ENCODE measurements around the gene MAPK12.

MAPK12 gene

DNA sequence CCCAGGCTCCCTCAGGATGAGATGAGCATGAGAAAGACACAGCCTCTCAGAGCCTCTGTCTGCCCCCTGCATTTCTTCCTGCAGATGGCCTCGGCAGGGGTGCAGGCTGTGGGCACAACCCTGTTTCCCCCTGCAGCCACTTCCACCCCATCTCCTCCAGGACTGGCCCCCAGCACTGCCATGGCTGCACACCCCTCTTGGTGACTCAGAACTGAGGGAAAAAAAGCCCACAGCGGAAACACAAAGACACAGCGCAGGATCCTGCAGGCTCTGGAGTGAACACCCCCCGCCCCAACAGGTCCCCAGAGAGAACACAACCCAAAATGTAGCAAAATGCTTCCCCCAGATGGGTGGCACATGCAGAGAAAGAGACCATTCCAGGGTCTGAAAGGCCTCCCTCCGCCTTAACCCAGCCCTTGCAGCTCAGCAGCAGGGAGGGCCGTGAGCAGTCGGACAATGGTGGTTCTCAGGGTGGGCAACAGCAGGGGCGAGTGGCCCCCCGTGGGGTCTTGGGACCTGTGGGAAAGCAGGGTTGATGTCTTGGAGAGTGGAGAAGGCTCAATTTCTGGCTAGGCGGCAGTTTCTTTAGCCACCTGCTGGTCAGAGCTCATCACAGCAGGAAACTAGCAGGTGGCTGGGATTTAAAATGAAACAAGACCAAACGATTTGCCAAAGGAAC is 24.6 kb downstream of the MAPK12 start:
- DNase-seq (ENCODE audit: insufficient read length, low spot score) (no peak), FAIRE-seq (no peak)

- FAIRE-seq (no peak), DNase-seq (ENCODE audit: insufficient read length, low spot score) (no peak)
Observed at GRCh38 chr22:50233223-50233622, 28.3 kb downstream of the MAPK12 start.

DNA sequence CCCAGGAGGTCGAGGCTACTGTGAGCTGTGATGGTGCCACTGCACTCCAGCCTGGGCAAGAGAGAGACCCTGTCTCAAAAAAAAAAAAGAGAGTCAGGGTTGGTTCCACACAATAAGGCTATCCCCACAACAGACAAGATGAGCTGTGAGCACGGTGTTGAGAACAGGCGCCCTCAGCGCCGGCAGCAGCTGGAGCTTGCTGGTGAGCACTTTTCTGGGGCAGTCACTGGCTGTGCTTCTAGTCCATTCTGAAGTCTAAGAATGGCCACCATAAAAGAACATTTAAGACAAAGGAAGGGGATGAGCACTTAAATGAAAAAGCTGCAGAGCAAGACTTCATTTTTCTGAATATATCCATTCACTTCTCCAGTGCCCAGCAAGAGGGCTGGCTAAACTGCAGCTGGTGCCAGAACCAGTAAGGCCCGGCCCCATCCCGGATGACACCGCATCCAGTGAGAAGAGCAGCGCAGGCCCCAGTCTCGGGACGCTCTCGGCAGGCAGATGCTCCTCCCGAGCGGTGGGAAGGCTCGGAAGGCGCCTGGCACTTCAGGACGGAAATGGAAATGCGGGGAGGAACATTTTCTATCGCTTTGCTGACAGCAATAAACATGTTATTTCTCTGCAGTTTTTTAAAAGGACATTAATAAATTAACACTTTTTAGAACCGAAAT is 28.9 kb downstream of the MAPK12 start:
- FAIRE-seq (no peak), DNase-seq (ENCODE audit: insufficient read length, low spot score) (no peak)

DNA sequence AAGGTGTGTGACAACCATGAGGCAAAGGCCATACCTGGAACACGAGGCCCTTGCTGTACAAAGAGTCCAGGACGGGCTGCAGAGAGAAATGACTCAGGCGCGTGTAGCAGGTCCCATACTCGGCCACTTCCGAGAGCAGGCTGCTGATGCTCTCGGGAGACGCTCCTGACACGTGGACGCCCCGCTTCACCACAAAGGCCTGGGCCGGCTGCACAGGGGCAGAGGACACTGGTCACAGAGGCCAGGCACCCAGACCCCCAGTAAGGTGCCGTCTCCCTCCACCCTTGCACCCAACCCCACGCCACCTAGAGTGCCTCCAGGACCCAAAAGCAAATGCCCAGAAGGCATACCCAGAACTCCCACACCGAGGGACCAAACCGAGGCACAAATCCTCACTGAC is 32.1 kb downstream of the MAPK12 start:
- DNase-seq (ENCODE audit: insufficient read length, low spot score) (no peak), FAIRE-seq (no peak)

- DNase-seq (ENCODE audit: insufficient read length, low spot score) (no peak), FAIRE-seq (no peak)
Observed at GRCh38 chr22:50228366-50228765, 33.1 kb downstream of the MAPK12 start.

GRCh38 chr22:50227579-50228215 is 33.8 kb downstream of the MAPK12 start:
- DNase-seq (ENCODE audit: insufficient read length, low spot score) = no peak
- FAIRE-seq = no peak

GRCh38 chr22:50226875-50227165 is 34.7 kb downstream of the MAPK12 start:
- DNase-seq (ENCODE audit: insufficient read length, low spot score) = no peak
- no peak for FAIRE-seq

DNA sequence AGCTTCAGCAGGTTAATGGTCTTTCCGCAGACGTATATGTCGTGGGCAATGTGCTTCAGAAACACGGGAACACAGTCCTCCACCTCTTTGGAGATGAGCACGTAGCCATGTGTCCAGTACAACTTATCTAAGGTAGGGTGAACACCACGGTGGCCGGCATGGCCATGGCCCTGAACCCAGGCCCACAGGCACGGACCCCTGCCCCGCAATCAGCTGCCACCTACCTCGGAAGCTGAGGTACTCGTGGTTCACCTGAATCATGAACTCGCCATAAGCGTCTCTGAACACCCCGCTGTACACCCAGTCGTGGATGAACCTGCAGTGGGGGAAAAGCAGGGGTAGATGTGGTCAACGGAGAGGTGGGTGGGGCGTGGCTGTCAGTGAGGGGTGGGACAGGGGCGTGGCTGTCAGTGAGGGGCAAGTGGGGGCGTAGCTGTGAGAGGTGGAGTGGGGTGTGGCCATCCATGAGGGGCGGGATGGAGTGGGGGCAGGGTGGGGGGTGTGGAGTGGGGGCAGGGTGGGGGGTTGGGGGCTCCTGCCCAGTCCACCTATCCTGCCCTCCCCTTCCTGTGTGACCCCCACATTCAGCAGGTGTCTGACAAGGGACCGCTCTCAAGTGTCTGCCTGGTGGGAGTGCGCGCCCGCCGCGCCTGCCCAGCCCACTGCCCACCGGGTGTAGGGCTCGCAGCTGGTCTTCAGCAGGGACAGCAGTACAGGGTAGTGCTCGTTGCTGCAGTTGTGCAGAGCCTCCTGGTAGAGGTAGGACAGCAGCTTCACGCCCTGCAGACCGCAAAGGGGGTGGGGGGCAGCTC is 35.2 kb downstream of the MAPK12 start:
- FAIRE-seq = no peak
- no peak for DNase-seq (ENCODE audit: insufficient read length, low spot score)

GRCh38 chr22:50225200-50225969 is 36.1 kb downstream of the MAPK12 start:
- DNase-seq (ENCODE audit: insufficient read length, low spot score) (no peak), FAIRE-seq (no peak)

GRCh38 chr22:50224071-50224470 is 37.4 kb downstream of the MAPK12 start:
- DNase-seq (ENCODE audit: insufficient read length, low spot score) = no peak
- no peak for FAIRE-seq

- no peak for FAIRE-seq
- DNase-seq (ENCODE audit: insufficient read length, low spot score) = no peak
Observed at GRCh38 chr22:50222508-50222907, 39.0 kb downstream of the MAPK12 start.

DNA sequence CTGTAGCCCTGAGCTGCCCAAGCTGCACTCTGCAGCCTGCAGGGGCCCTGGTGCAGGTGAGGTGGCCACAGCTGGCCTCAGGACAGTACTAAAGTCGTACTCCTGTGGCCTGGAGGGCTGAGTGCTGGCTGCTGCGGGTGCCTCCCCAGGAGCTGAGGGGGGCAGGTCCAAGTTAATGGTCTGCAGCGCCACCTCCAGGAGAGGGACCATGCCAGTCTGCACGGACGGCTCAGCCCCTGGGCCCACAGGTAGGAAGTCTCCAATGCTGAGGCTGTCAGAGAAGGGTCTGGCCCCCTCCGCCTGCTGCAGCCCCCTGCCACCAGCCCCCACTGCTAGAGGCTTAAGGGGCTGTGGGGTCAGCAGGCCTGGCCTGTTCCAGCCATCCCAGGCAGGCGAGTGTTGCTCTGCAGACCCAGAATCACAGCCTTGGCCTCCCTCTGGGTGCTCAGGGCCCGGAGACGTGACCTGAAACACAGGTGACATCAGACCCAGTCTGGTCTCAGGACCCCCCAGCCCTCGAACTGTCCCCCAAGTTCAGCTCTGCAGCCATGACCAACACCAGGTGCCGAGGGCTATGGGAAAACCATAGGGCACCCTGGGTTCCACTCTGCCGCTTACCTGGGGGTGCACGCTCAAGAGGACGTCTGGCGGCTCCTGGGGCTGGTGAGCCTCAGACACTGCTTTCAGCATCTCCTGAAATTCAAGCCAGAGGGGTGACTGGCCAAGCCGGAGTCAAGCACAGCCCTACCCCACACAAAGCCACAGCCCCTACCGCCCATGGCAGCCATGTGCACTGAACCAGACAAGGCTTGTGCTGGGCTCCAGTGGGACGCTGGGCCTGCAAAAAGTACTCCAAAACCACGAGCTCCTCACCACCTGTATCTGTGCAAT is 39.8 kb downstream of the MAPK12 start:
- DNase-seq (ENCODE audit: insufficient read length, low spot score) = no peak
- FAIRE-seq = no peak

GRCh38 chr22:50220603-50221409 is 40.7 kb downstream of the MAPK12 start:
- DNase-seq (ENCODE audit: insufficient read length, low spot score) = no peak
- FAIRE-seq = peak; percentile 33

- DNase-seq (ENCODE audit: insufficient read length, low spot score) (no peak), FAIRE-seq (no peak)
Observed at GRCh38 chr22:50219800-50220602, 41.5 kb downstream of the MAPK12 start.

DNA sequence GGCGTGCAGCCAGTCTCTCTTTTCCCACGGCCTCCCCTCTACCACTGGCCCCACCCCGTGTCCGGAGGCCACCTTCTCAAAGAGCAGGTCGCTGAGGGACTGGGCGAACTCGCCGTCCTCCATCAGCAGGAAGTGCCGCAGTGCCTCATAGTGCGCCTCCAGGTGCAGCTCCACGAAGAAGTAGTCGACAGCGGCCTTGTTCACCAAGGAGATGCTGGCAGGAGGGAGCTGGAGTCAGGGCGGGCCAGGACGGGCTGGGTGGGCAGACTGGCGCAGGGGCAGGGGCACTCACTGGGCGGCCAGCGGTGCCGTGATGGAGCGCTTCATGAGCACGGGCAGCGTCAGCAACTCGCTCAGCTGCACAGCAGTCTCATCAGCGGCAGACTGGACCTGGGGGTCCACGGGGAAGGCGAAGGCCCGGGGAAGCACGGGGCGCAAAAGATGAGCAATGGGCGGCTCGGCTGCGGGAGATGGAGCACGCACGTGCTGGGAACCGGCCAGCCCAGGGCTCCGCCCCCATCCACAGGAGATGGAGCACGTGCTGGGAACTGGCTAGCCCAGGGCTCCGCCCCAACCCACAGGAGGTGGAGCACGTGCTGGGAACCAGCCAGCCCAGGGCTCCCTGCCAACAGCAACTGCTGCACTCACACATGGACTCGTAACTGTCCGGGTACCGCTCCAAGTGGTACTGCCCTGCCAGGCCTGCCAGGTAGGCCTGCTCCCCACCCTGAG is 42.3 kb downstream of the MAPK12 start:
- FAIRE-seq = no peak
- no peak for DNase-seq (ENCODE audit: insufficient read length, low spot score)

DNA sequence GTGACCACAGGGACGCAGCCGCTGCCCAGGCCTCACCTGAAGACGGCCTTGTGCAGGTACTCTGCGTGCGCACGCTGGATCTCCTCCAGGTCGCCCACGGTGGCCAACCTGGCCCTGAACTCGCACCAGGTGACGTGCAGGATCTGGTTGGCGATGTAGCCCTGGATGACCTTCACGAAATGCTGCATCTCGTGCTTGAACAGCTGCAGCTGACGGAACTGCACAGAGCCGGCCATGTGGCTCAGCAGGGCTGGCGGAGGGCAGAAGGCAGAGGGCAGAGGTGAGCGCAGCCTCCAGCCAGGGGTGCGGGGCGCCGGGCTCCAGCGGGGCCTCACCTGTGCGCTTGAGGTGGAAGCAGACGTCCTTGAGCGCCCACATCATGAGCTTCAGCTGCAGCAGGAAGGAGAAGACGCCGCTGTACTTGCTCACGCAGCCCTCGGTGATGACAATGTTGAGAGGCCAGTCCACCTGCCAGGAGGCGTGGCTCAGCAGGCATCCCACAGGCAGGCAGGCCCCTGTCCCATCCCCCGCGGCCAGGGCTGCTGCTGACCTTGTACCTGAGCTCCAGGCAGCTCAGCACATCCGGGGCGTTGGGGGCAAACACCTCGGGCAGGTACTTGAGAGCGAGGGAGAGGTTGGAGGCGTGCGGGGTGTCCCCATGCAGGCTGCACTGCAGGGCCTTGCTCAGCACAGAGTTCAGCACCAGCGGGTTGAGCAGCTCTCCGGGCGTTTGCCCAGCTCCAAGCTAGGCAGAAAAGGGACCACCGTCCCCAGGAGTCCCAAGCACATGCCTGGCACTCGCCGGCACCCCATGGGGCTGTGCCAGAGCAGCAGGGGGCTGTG is 43.1 kb downstream of the MAPK12 start:
- no peak for DNase-seq (ENCODE audit: insufficient read length, low spot score)
- no peak for FAIRE-seq
